Activated gamma-delta T cell treated with Interleukin-2 at 50 U/mL for 16 hours (primary cell): ENCODE results near the gene NTM.

Experiments
- DNase-seq: peaks from one replicate; pipeline ENCODE4 v3.0.0-alpha.2; 2020

Gene NTM

GRCh38 chr11:131750692-131751091 is 380.3 kb downstream of the NTM start:
- no peak for DNase-seq

GRCh38 chr11:131754671-131755070 is 384.3 kb downstream of the NTM start:
- no peak for DNase-seq

- no peak for DNase-seq
These were observed 386.2 kb downstream of the NTM start for GRCh38 chr11:131756479-131757110.

- DNase-seq = no peak
These were observed 388.3 kb downstream of the NTM start for GRCh38 chr11:131758726-131759125.

- DNase-seq = no peak
These were observed 388.7 kb downstream of the NTM start for GRCh38 chr11:131759140-131759539.

- DNase-seq = no peak
These were observed 390.0 kb downstream of the NTM start for GRCh38 chr11:131760091-131761061.

- no peak for DNase-seq
These were observed 392.1 kb downstream of the NTM start for GRCh38 chr11:131762346-131763110.

- DNase-seq = no peak
These were observed 392.9 kb downstream of the NTM start for GRCh38 chr11:131763193-131763890.

GRCh38 chr11:131764126-131764525 is 393.7 kb downstream of the NTM start:
- no peak for DNase-seq

- no peak for DNase-seq
These were observed 394.2 kb downstream of the NTM start for GRCh38 chr11:131764649-131765048.

- no peak for DNase-seq
These were observed 396.2 kb downstream of the NTM start for GRCh38 chr11:131766637-131767036.

- no peak for DNase-seq
These were observed 397.0 kb downstream of the NTM start for GRCh38 chr11:131767421-131767820.

- no peak for DNase-seq
These were observed 400.4 kb downstream of the NTM start for GRCh38 chr11:131770801-131771200.

GRCh38 chr11:131771471-131771870 is 401.1 kb downstream of the NTM start:
- no peak for DNase-seq

GRCh38 chr11:131773626-131774025 is 403.2 kb downstream of the NTM start:
- no peak for DNase-seq

GRCh38 chr11:131776211-131776610 is 405.8 kb downstream of the NTM start:
- DNase-seq = no peak

- no peak for DNase-seq
These were observed 415.4 kb downstream of the NTM start for GRCh38 chr11:131785801-131786200.

- DNase-seq = no peak
These were observed 416.7 kb downstream of the NTM start for GRCh38 chr11:131787119-131787518.

GRCh38 chr11:131790586-131790985 is 420.2 kb downstream of the NTM start:
- DNase-seq = no peak

- DNase-seq = no peak
These were observed 421.8 kb downstream of the NTM start for GRCh38 chr11:131792243-131792642.

- DNase-seq = no peak
These were observed 425.7 kb downstream of the NTM start for GRCh38 chr11:131796089-131796488.

GRCh38 chr11:131796541-131796940 is 426.1 kb downstream of the NTM start:
- DNase-seq = no peak

GRCh38 chr11:131800452-131800851 is 430.0 kb downstream of the NTM start:
- no peak for DNase-seq
